Karpas-422 (cell line): ENCODE data around the gene MSH3. TPM values are rescaled to one million over a fixed set of nuclear protein-coding genes. Genes with fewer than 3 reads are reported as not detected.

Experiments used
- DNase-seq: peaks from one replicate; pipeline ENCODE4 v3.0.0-alpha.2; 2015
- H2AFZ ChIP-seq: fragments of 200-600 bp; sonication (generic); 2 replicates; pipeline ENCODE4 v1.6.1; 2014; ENCODE audit warnings: antibody characterized with exemption, low read length, mixed read lengths
- H3K27ac ChIP-seq: fragments of 200-600 bp; sonication (generic); 2 replicates; pipeline ENCODE4 v1.5.1; 2014; ENCODE audit warnings: mild to moderate bottlenecking, low read length, moderate library complexity
- H3K27me3 ChIP-seq: fragments of 200-600 bp; sonication (generic); 2 replicates; pipeline ENCODE4 v1.6.1; 2014; ENCODE audit warnings: low read length, mixed read lengths
- H3K36me3 ChIP-seq: fragments of 200-600 bp; sonication (generic); 2 replicates; pipeline ENCODE4 v1.6.1; 2014; ENCODE audit warnings: low read length, mixed read lengths; ENCODE audit not compliant: insufficient read depth
- H3K4me1 ChIP-seq: fragments of 200-600 bp; sonication (generic); 2 replicates; pipeline ENCODE4 v1.6.1; 2014; ENCODE audit warnings: mild to moderate bottlenecking, low read length, mixed read lengths
- H3K4me2 ChIP-seq: fragments of 200-600 bp; sonication (generic); 2 replicates; pipeline ENCODE4 v1.6.1; 2014; ENCODE audit warnings: low read length, low read depth, mild to moderate bottlenecking; ENCODE audit not compliant: poor library complexity, severe bottlenecking
- H3K4me3 ChIP-seq: fragments of 200-600 bp; sonication (generic); 2 replicates; pipeline ENCODE4 v1.5.1; 2014; ENCODE audit warnings: mild to moderate bottlenecking, antibody characterized with exemption, low read length, mixed read lengths
- H3K79me2 ChIP-seq: fragments of 200-600 bp; sonication (generic); 2 replicates; pipeline ENCODE4 v1.6.1; 2014; ENCODE audit warnings: mild to moderate bottlenecking, low read length, mixed read lengths
- H3K9ac ChIP-seq: fragments of 200-600 bp; sonication (generic); 2 replicates; pipeline ENCODE4 v1.6.0; 2014; ENCODE audit warnings: low read length
- H3K9me2 ChIP-seq: fragments of 200-600 bp; sonication (generic), shearing (Covaris generic); replicated peaks from 2 replicates; pipeline ENCODE4 v1.6.0; 2014; ENCODE audit warnings: mild to moderate bottlenecking, low read length, moderate library complexity; ENCODE audit not compliant: insufficient read depth
- H3K9me3 ChIP-seq: fragments of 300-700, 200-600 bp; sonication (generic); 2 replicates; pipeline ENCODE4 v1.6.1; 2014; ENCODE audit warnings: low read length, mixed read lengths
- H4K20me1 ChIP-seq: fragments of 200-600 bp; sonication (generic); 2 replicates; pipeline ENCODE4 v1.6.1; 2014; ENCODE audit warnings: mild to moderate bottlenecking, antibody characterized with exemption, low read length, low read depth; ENCODE audit not compliant: insufficient read depth
- total RNA-seq: library from RNA; depleted of rRNA; stranded (reverse); fragments of >200 nt; shearing (Covaris generic); gene quantifications from 2 replicates; pipeline ENCODE4 v1.2.3, GENCODE V29; 2014; ENCODE audit warnings: low replicate concordance

Gene MSH3
- total RNA-seq, 1 experiment from 2014 or later = 24.6 TPM

GRCh38 chr5:80641353-80641752, 13.1 kb upstream of the MSH3 start:
- no peak overlapping the region for H3K4me2 ChIP-seq
- no peaks in the 10 kb centered on the region for H3K27me3 ChIP-seq
- H2AFZ ChIP-seq = no peak overlapping the region
- no peak overlapping the region for H3K9ac ChIP-seq
- no peaks in the 10 kb centered on the region for H4K20me1 ChIP-seq
- H3K4me1 ChIP-seq = no peaks in the 10 kb centered on the region
- DNase-seq = no peak
- no peaks in the 10 kb centered on the region for H3K9me3 ChIP-seq
- H3K9me2 ChIP-seq = no peaks in the 10 kb centered on the region
- H3K4me3 ChIP-seq = no peak overlapping the region
- H3K79me2 ChIP-seq = peaks cover 47% of the 10 kb centered on the region
- H3K27ac ChIP-seq = no peak overlapping the region
- H3K36me3 ChIP-seq = peaks cover 79% of the 10 kb centered on the region

DNA sequence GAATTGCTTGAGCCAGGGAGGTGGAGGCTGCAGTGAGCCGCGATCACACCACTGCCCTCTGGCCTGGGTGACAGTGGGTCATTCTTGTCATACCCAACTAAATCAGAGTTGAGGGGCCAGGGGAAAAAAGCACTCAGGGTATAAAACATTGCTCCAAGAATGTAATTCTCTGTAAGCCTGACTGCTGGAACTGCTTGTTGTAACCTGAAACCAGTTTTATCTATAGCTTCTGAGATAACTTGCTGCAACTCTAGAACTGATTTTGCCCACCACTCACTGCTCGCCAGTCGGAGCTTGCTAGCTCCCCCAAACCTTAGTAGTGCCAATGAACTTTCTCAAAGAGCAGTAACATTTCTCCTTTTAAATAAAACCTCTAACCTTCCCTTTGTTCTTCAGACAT, 9.6 kb upstream of the MSH3 start:
- no peak overlapping the region for H3K9ac ChIP-seq
- H3K4me3 ChIP-seq = no peak overlapping the region
- H3K9me3 ChIP-seq = no peaks in the 10 kb centered on the region
- no peaks in the 10 kb centered on the region for H3K27me3 ChIP-seq
- H3K27ac ChIP-seq = no peak overlapping the region
- no peak overlapping the region for H3K4me2 ChIP-seq
- no peak for DNase-seq
- no peak overlapping the region for H2AFZ ChIP-seq
- H4K20me1 ChIP-seq = no peaks in the 10 kb centered on the region
- H3K4me1 ChIP-seq = no peaks in the 10 kb centered on the region
- H3K36me3 ChIP-seq = peaks cover 79% of the 10 kb centered on the region
- H3K9me2 ChIP-seq = no peaks in the 10 kb centered on the region
- peaks cover 52% of the 10 kb centered on the region for H3K79me2 ChIP-seq

- no peaks in the 10 kb centered on the region for H3K9me2 ChIP-seq
- no peaks in the 10 kb centered on the region for H3K27me3 ChIP-seq
- H3K79me2 ChIP-seq = peaks cover 39% of the 10 kb centered on the region
- DNase-seq = no peak
- no peaks in the 10 kb centered on the region for H3K4me1 ChIP-seq
- no peak overlapping the region for H3K4me3 ChIP-seq
- no peak overlapping the region for H2AFZ ChIP-seq
- H3K9ac ChIP-seq = no peak overlapping the region
- no peak overlapping the region for H3K4me2 ChIP-seq
- H3K36me3 ChIP-seq = peaks cover 62% of the 10 kb centered on the region
- no peaks in the 10 kb centered on the region for H3K9me3 ChIP-seq
- no peaks in the 10 kb centered on the region for H4K20me1 ChIP-seq
- no peak overlapping the region for H3K27ac ChIP-seq
Measured at GRCh38 chr5:80646926-80647325, 7.5 kb upstream of the MSH3 start.

- DNase-seq = no peak
- peaks cover 13% of the 10 kb centered on the region for H4K20me1 ChIP-seq
- H3K4me3 ChIP-seq = peak overlapping the region; percentile 95
- H3K4me1 ChIP-seq = peaks cover 26% of the 10 kb centered on the region
- peaks cover 52% of the 10 kb centered on the region for H3K79me2 ChIP-seq
- no peaks in the 10 kb centered on the region for H3K9me2 ChIP-seq
- peaks cover 45% of the 10 kb centered on the region for H3K36me3 ChIP-seq
- peak overlapping the region; percentile 99 for H3K4me2 ChIP-seq
- H3K9me3 ChIP-seq = no peaks in the 10 kb centered on the region
- no peaks in the 10 kb centered on the region for H3K27me3 ChIP-seq
- peak overlapping the region; percentile 97 for H3K9ac ChIP-seq
- no peak overlapping the region for H2AFZ ChIP-seq
- H3K27ac ChIP-seq = peak overlapping the region; percentile 74
Measured at GRCh38 chr5:80653502-80653901, 950 bp upstream of the MSH3 start.

- peaks cover 26% of the 10 kb centered on the region for H3K4me1 ChIP-seq
- peaks cover 43% of the 10 kb centered on the region for H3K36me3 ChIP-seq
- H2AFZ ChIP-seq = no peak overlapping the region
- peaks cover 50% of the 10 kb centered on the region for H3K79me2 ChIP-seq
- peaks cover 13% of the 10 kb centered on the region for H4K20me1 ChIP-seq
- peak overlapping the region; percentile 99 for H3K4me2 ChIP-seq
- H3K9ac ChIP-seq = peak overlapping the region; percentile 97
- H3K9me2 ChIP-seq = no peaks in the 10 kb centered on the region
- H3K4me3 ChIP-seq = peak overlapping the region; percentile 95
- DNase-seq = peak; percentile 65
- H3K27me3 ChIP-seq = no peaks in the 10 kb centered on the region
- H3K9me3 ChIP-seq = no peaks in the 10 kb centered on the region
- H3K27ac ChIP-seq = peak overlapping the region; percentile 74
Measured at GRCh38 chr5:80654054-80654390, 430 bp upstream of the MSH3 start.

DNA sequence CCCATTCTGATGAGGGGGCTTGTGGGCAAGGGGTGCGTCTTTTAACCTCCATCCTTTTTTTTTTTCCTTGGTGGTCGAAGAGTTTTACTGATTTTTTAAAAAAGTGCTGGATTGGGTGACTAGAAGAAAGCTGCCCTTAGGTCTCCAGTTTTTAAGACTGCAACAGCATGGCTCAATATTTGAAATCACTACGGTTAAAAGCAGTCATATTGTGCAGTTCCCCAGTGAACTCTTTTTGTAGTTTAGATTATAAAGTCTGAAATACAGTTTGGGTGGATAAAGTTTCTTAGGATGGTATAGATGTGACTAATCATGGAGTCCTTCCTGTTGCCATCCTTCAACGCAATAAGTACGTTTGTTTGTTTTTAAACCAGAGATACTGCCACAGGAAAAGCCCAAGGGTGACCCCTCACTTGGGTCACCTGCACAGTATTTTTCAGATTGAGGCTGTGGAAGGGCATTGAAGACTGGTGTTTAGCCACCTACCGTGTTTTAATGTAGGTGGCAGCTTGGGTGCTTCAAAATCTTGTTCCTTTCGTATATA, 851 bp downstream of the MSH3 start:
- H2AFZ ChIP-seq = no peak overlapping the region
- no peaks in the 10 kb centered on the region for H3K9me2 ChIP-seq
- DNase-seq = peak; percentile 54
- H3K36me3 ChIP-seq = peaks cover 53% of the 10 kb centered on the region
- H4K20me1 ChIP-seq = peaks cover 13% of the 10 kb centered on the region
- peaks cover 26% of the 10 kb centered on the region for H3K4me1 ChIP-seq
- no peaks in the 10 kb centered on the region for H3K27me3 ChIP-seq
- H3K4me3 ChIP-seq = peak overlapping the region; percentile 95
- H3K9me3 ChIP-seq = no peaks in the 10 kb centered on the region
- H3K79me2 ChIP-seq = peaks cover 55% of the 10 kb centered on the region
- peak overlapping the region; percentile 78 for H3K27ac ChIP-seq
- H3K4me2 ChIP-seq = peak overlapping the region; percentile 98
- peak overlapping the region; percentile 97 for H3K9ac ChIP-seq

DNA sequence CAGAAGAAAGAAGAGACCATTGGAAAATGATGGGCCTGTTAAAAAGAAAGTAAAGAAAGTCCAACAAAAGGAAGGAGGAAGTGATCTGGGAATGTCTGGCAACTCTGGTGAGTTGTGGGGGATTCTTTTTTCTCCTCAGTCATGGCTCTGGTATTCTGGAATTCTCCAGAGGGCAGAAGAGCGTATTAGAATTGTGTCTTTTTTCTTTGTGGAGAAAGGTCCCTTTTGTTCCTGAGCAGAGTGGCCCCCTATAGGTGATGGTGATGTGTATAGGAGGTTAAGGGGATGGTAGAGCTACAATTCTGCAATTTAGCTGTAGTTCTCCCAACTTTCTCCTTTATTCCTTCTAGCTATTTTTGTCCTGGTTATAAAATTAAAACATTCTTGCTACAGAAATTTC, 2.0 kb downstream of the MSH3 start:
- H3K9me2 ChIP-seq = no peaks in the 10 kb centered on the region
- peaks cover 61% of the 10 kb centered on the region for H3K79me2 ChIP-seq
- peaks cover 62% of the 10 kb centered on the region for H3K36me3 ChIP-seq
- no peaks in the 10 kb centered on the region for H3K27me3 ChIP-seq
- H3K4me1 ChIP-seq = peaks cover 26% of the 10 kb centered on the region
- peaks cover 13% of the 10 kb centered on the region for H4K20me1 ChIP-seq
- H3K27ac ChIP-seq = no peak overlapping the region
- peak overlapping the region; percentile 98 for H3K4me2 ChIP-seq
- H2AFZ ChIP-seq = no peak overlapping the region
- DNase-seq = peak; percentile 51
- no peaks in the 10 kb centered on the region for H3K9me3 ChIP-seq
- peak overlapping the region; percentile 95; the same call in 1 of the 2 replicates for H3K4me3 ChIP-seq
- H3K9ac ChIP-seq = peak overlapping the region; percentile 97

DNA sequence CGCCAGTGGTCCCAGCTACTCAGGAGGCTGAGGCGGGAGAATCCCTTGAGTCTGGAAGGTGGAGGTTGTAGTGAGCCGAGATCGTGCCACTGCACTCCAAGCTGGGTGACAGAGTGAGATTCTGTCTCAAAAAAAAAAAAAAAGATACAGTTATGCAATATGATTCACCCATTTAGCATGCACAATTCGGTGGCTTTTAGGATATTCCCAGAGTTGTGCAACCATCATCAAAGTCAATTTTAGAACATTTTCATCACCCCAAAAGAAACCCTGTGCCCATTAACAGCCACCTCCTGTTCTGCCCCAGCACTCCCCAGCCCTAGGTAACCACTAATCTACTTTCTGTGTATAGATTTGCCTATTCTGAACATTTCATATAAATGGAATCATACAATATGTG, 4.7 kb downstream of the MSH3 start:
- Histone ChIP-seq H3K4me3 (no peak overlapping the region), H3K4me1 (peaks cover 16% of the 10 kb centered on the region), H4K20me1 (0 out of 2 replicates have a peak, but pooled peaks cover 1% of the 10 kb centered on the region), H2AFZ (no peak overlapping the region), H3K4me2 (no peak overlapping the region), H3K27ac (no peak overlapping the region), H3K79me2 (peaks cover 68% of the 10 kb centered on the region), H3K36me3 (peaks cover 71% of the 10 kb centered on the region), H3K9ac (no peak overlapping the region), H3K9me2 (no peaks in the 10 kb centered on the region), H3K27me3 (no peaks in the 10 kb centered on the region), H3K9me3 (no peaks in the 10 kb centered on the region)
- DNase-seq = no peak
